H1 (cell line): Measurements from ENCODE around the gene FGF11.

Source experiments
- CHD1 ChIP-seq: IDR thresholded peaks from 2 replicates; pipeline ENCODE4 v1.6.1; 2012; ENCODE audit warnings: low read depth, low read length, improper control_type of control experiment
- EP300 ChIP-seq, 2 experiments: IDR thresholded peaks; 1 replicate in 1 of 2; 2 replicates in 1 of 2; pipeline ENCODE4 v1.6.1; 2011 to 2012; ENCODE audit warnings: low read depth in 2 of 2, low read length in 2 of 2, mild to moderate bottlenecking in 2 of 2, borderline replicate concordance in 1 of 2, inconsistent platforms in 1 of 2, moderate library complexity in 1 of 2
- EZH2 ChIP-seq: fragments of 200-600 bp; sonication (generic); IDR thresholded peaks from 2 replicates; pipeline ENCODE4 v1.7.1; 2012; ENCODE audit warnings: low read depth, mild to moderate bottlenecking, moderate library complexity, low read length, inconsistent platforms; ENCODE audit not compliant: severe bottlenecking
- FOSL1 ChIP-seq: IDR thresholded peaks from 2 replicates; pipeline ENCODE4 v1.6.1; 2011; ENCODE audit warnings: mild to moderate bottlenecking, low read depth, low read length, moderate library complexity; ENCODE audit not compliant: insufficient read depth
- GTF2F1 ChIP-seq: IDR thresholded peaks from 2 replicates; pipeline ENCODE4 v1.6.1; 2012; ENCODE audit warnings: low read depth, low read length, improper control_type of control experiment, borderline replicate concordance
- KDM1A ChIP-seq: fragments of 200-600, 300-600 bp; sonication (generic); IDR thresholded peaks from 2 replicates; pipeline ENCODE4 v1.7.1; 2016; ENCODE audit warnings: mild to moderate bottlenecking, low read length, borderline replicate concordance
- NANOG ChIP-seq: IDR thresholded peaks from 2 replicates; pipeline ENCODE4 v1.6.1; 2011; ENCODE audit warnings: low read length, low read depth, mild to moderate bottlenecking, inconsistent platforms; ENCODE audit not compliant: insufficient read depth, poor library complexity, severe bottlenecking
- NRF1 ChIP-seq: IDR thresholded peaks from 2 replicates; pipeline ENCODE4 v1.6.1; 2011; ENCODE audit warnings: mild to moderate bottlenecking, low read depth, low read length, improper control_type of control experiment
- PHF8 ChIP-seq: fragments of 200-600 bp; sonication (generic); conservative IDR thresholded peaks from 2 replicates; pipeline ENCODE4 v1.7.1; 2012; ENCODE audit warnings: low read depth, mild to moderate bottlenecking, inconsistent platforms, low read length, moderate library complexity
- SIN3A ChIP-seq, 2 experiments: IDR thresholded peaks in 1 of 2; conservative IDR thresholded peaks in 1 of 2; 2 replicates each; pipeline ENCODE4 v1.6.1; 2011 to 2012; ENCODE audit warnings: low read length in 2 of 2, improper control_type of control experiment in 1 of 2, low read depth in 1 of 2, mild to moderate bottlenecking in 1 of 2
- SP1 ChIP-seq: IDR thresholded peaks from 2 replicates; pipeline ENCODE4 v1.6.1; 2011; ENCODE audit warnings: low read depth, low read length
- TF ChIP-seq, protein P1 (sequence below), 3 experiments: IDR thresholded peaks; 1 replicate in 2 of 3; 2 replicates in 1 of 3; pipeline versions ENCODE4 v1.5.1 to v1.6.1; 2011; ENCODE audit warnings: low read length in 3 of 3, mild to moderate bottlenecking in 3 of 3, inconsistent platforms in 2 of 3, low read depth in 1 of 3, moderate library complexity in 1 of 3; ENCODE audit not compliant: insufficient read depth in 1 of 3; ENCODE audit errors: control extremely low read depth in 1 of 3

DNA sequence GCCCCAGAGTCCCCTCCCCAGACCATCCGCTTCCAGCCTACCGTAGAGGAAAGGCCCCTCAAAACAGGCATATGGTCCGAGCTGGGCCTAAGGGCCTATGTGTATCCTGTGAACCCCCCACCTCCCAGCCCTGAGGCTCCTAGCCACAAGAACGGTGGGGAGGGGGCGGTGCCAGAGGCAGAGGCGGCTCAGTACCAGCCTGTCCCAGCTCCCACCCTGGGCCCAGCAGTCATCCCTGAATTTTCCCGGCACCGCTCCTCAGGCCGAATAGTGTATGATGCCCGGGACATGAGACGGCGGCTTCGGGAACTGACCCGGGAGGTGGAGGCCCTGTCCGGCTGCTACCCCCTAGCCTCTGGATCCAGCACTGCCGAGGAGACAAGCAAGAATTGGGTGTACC is 18.1 kb upstream of the FGF11 start:
- TF ChIP-seq NANOG (no peak), SIN3A (conservative IDR thresholded peaks at IDR 0.05 in 1 of 2, IDR thresholded peaks at IDR 0.05 in 1 of 2; ENCODE audit: low read depth in 1 of 2, low read length in 2 of 2) (no peak), CHD1 (no peak), SP1 (no peak), EP300 (IDR thresholded peaks at IDR 0.05; ENCODE audit: borderline replicate concordance in 1 of 2, low read depth in 2 of 2, low read length in 2 of 2) (no peak), GTF2F1 (no peak), EZH2 (no peak), NRF1 (no peak), PHF8 (no peak), KDM1A (no peak), FOSL1 (no peak)
- TF ChIP-seq, protein P1, sequence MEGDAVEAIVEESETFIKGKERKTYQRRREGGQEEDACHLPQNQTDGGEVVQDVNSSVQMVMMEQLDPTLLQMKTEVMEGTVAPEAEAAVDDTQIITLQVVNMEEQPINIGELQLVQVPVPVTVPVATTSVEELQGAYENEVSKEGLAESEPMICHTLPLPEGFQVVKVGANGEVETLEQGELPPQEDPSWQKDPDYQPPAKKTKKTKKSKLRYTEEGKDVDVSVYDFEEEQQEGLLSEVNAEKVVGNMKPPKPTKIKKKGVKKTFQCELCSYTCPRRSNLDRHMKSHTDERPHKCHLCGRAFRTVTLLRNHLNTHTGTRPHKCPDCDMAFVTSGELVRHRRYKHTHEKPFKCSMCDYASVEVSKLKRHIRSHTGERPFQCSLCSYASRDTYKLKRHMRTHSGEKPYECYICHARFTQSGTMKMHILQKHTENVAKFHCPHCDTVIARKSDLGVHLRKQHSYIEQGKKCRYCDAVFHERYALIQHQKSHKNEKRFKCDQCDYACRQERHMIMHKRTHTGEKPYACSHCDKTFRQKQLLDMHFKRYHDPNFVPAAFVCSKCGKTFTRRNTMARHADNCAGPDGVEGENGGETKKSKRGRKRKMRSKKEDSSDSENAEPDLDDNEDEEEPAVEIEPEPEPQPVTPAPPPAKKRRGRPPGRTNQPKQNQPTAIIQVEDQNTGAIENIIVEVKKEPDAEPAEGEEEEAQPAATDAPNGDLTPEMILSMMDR (IDR thresholded peaks at IDR 0.05; ENCODE audit: control extremely low read depth in 1 of 3, insufficient read depth in 1 of 3, low read depth in 1 of 3, low read length in 3 of 3): no peak
